ENCODE data around the gene CYTL1.
"Not testable (repeated sequence)": the region's sequence is repeated elsewhere in the genome, so short reads cannot be mapped to it uniquely, and the experiment has no call there.

The CYTL1 gene

DNA sequence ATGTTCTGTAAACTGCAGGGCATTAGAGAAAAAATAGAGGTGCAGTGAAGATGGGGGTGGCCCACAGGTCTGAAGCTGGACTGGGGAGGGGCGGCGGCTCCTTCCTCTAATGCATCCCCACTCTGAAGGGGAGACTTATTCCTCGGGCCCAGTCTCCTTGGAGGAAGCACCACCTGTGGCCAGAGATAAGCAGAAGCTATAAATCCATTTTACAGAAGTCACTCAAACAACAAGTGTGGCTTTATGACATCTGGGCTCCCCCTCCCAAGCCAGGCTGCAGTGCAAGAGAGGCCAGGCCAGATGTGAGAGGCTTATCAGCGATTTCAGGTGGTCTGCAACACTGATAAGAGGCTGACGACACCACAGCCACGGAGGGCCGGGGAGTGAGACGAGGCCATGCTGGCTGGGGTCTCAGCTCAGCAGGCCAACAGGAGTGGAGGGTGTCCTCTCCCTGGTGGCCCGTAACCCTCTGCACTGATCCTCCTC is 15.8 kb downstream of the CYTL1 start:
- DNase-seq (ENCODE audit: low read depth in 2 of 3, low spot score in 1 of 3), result no peak

DNA sequence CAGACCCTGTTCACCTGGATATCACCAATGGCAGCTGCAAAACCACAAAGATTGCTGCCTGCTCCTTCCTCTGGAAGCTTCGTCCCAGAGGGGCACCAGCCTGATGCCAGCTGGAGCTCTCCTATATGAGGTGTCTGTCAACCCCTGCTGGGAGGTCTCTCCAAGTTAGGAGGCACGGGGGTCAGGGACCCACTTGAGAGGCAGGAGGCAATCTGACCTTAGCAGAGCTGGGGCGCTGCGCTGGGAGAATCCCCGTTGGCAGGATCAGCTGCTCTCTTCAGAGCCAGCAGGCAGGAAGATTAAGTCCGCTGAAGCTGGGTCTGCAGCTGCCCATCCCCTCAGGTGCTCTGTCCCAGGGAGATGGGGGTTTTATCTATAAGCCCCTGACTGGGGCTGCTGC is 17.6 kb downstream of the CYTL1 start:
- DNase-seq (ENCODE audit: low read depth in 2 of 3, low spot score in 1 of 3), result not testable (repeated sequence)

DNA sequence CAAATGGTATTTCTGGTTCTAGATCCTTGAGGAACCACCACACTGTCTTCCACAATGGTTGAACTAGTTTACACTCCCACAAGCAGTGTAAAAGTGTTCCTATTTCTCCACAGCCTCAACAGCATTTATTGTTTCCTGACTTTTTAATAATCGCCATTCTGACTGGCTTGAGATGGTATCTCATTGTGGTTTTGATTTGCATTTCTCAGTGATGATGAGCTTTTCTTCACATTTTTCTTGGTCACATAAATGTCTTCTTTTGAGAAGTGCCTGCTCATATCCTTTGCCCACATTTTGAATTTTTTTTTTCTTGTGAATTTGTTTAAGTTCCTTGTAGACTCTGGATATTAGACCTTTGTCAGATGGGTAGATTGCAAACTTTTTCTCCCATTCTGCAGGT is 22.3 kb downstream of the CYTL1 start:
- DNase-seq (ENCODE audit: low read depth in 2 of 3, low spot score in 1 of 3), result not testable (repeated sequence)

DNA sequence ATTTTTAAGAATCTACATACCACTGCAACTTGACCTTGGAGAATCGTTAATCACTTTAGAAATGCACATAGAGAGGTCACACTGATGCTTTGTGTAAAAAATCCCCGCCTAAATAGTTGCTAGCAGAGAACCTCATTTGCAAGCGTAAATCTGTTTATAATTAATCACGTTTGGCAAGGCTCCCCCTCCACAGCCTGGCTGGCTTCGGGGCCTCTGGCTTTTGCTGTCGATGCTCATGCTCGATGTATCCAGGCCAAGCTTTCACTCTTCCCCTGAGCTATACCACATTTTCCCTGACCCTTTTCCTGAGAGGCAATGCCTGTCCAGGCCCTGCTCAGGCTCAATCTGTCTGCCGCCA is 23.4 kb downstream of the CYTL1 start:
- no peak for DNase-seq (ENCODE audit: low read depth in 2 of 3, low spot score in 1 of 3)

DNA sequence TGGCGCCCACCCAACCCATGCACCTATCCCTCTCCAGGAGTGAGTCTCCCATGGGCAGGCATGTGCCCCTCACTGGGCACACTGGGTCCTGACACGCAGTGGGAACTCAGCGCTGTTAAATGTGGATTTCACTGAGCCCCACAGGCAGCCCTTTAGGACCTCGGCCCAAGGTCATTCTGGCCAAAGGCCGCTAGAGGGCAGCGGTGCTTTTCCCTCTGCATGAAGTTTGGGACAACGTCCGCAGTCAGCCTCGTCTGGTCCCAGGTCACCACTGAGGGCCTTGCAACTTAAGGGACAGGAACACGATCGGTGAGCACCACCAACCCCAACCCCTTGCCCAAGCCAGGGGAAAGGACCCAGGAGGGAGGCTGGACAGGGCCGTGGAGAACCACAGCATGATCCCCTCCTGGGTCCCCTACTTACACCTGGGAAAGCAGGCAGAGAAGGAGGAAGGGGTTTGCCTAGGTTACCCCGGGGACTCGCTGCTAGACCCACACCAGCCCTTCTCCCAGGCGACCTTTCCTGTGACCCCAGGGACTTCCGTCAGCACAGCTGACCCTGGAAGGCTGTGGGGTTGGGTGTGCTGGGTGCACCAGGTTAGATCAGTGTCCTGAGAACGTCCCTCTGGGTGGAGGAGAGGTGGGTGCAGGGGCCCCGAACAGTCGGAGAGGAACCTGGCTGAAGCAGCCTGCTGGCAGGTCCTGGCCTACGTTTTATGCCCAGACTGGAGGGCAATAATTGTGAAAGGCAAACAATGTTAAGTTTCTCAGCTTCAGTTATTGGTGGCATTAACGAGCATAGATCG is 24.0 kb downstream of the CYTL1 start:
- DNase-seq (ENCODE audit: low read depth in 2 of 3, low spot score in 1 of 3), result peak; percentile 21 to 35 (median 28)

DNA sequence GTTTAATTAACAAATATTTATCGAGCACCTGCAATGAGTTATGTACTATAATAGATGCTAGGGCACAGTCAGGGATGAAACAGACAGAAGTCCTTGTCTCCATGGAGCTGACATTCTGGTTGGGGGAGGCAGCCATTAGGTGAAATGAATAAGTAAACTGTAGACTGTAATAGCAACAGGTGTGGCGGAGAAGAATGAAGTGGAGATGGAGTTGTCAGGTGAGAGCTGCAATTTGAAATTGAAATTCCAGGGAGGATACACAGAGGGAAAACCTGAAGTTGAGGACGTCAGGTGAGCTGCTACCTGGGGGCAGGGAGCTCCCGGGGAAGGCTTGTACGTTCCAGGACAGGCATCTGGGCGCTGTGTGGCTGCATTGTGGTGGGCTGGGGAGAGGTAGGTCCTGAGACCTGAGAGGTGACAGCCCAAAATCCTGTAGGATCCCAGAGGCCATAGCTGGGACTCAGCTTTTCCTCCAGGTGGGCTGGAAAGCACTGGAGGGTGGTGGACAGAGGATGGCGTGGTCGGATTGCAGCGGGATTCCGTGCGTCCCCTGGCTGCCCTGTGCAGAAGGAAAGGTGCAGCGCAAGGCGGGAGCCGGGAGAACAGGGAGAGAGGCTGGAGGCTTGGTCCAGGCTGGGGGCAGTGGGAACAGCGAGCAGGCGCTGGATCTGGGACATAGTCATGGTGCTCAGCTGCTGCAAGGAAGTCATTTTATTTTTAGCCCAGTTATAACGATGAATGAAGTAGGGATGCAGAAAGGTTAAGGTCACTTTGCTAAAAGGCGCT is 24.8 kb downstream of the CYTL1 start:
- DNase-seq (ENCODE audit: low read depth in 2 of 3, low spot score in 1 of 3), result no peak

DNA sequence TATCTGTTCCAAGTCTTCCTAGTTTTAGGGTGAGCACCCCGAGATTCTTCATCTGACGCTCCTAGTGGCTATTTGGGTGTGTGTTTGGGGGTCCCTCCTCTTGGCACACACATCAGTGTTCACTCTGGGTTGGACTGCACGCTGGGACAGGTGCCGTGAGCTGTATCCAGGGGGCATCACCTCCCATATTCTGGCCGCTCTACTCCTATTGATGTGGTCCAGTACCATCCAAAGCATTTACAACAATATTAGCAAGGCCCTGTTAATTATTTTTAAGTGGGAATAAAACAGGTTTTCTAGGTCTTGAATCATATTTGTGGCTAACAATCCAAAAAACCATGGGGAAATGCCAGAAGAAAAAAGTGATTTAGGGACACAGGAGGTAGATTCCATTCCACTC is 26.4 kb downstream of the CYTL1 start:
- no peak for DNase-seq (ENCODE audit: low read depth in 2 of 3, low spot score in 1 of 3)

DNA sequence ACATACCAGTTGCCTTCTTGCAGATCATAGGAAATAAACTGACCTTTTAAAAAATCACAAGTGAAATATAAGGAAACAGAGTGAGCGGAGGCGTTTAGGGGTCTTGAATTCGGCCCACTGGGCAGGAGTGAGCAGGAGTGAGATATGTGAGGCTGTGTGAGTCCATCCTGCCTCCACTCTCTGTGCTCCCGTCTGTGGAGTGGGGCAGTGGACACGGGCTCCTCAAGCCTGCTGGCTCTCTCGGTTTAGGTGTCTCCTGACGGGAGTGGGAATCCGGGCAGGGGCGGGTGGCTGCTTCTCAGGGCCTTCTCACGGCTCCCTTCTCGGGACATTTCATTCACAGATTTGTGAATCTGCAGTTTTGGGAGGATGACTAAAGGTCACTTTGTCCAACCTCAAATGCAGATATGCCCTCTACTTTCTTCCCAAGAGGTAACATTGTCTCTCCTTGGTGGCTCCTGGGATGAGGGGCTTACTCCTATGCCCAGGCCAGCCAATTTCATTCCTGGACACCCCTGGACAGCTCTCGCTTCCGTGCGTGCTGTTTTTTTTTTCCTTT is 27.6 kb downstream of the CYTL1 start:
- no peak for DNase-seq (ENCODE audit: low read depth in 2 of 3, low spot score in 1 of 3)

DNA sequence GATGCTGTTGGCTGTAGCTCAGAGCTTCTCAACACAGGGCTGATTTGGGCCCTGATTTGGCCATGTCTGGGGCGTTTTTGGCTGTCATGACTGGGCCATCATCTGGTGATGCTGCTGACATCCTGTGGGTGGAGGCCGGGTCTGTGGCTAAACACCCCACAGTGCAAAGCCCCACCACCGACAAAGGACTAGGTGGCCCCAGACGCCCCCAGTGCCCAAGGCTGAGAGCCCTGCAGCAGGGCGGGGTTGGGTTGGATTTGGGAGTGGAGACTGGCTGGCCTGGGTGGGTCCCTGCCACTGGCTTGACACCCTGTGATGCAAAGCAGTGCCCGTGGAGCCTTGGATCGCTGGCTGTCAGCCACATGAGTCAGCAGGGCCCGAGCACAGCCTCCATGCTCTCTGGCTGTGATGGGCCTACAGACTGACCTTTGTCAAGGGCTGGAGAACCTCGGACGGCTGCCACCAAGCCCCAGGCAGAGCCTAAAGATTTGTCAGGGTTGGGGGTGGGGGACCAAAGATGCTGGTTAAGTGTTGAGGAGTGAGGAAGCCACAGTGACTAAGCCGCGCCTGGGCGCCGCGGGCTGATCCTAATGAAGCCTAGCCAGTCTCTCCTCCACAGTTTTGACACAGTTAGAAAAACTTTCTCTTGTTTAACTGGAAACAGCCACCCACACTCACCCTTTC is 28.3 kb downstream of the CYTL1 start:
- DNase-seq (ENCODE audit: low read depth in 2 of 3, low spot score in 1 of 3), result no peak

DNA sequence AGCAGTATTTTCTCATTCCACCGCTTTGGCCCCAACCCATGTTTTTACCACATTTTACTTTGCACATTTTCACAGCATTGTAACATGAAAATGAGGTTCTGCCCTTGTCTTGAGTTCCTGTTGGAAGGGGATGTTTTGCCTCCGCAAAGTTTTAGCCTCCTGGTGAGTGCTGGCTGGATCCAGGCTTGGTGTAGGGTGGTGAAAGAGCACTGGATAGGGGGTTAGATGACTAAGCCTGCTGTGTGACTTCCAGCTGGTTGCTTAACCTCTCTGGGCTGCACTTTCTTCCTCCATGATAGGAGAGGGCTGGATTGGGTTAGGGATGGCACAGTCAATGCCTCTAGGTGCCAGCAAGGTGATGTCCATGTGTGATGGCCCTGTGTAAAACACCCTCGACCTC is 28.9 kb downstream of the CYTL1 start:
- no peak for DNase-seq (ENCODE audit: low read depth in 2 of 3, low spot score in 1 of 3)

DNA sequence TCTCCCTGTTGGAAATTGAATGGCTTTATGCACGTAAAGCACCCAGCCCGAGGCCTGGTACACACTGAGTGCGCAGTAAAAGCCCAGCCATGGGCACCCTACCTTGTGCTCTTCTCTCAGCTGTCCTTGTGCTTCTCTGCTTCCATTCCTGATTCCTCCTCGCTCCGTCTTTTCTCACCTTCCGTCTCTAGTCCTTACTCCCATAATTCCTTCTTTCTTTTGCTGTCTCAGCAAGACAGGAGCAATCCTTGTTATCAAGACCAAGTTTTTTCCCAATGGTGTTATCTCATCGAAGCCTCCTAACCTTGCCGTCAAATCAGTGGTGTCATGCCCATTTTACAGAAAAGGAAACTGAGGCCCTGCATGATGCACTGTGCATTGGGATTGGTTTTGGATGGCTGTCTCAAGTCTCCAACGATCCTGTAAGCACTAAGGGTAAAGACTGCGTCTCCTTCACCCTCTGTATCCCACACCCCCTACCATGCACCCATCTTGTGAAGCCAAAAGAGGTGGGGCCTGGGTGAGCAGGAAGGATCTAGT is 30.1 kb downstream of the CYTL1 start:
- DNase-seq (ENCODE audit: low read depth in 2 of 3, low spot score in 1 of 3), result no peak

DNA sequence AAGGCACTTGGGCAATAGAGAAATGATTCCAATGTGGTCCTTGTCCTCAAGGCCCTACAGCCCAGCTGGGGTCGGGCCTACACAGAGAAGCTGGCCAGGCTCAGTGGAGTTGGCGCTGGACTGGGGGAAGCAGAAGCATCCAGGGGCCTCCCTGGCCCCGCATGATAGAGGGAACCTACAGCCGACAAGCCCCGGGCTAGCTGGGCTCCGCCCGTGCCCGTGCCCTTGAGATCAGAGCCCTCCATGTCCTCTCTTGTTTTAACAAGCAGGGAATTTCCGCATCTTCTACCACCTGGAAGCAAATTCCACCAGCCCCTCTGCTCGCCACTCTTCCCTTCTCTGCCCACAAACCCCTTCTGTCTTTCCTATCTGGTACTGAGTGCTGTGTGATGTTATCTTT is 31.6 kb downstream of the CYTL1 start:
- no peak for DNase-seq (ENCODE audit: low read depth in 2 of 3, low spot score in 1 of 3)

DNA sequence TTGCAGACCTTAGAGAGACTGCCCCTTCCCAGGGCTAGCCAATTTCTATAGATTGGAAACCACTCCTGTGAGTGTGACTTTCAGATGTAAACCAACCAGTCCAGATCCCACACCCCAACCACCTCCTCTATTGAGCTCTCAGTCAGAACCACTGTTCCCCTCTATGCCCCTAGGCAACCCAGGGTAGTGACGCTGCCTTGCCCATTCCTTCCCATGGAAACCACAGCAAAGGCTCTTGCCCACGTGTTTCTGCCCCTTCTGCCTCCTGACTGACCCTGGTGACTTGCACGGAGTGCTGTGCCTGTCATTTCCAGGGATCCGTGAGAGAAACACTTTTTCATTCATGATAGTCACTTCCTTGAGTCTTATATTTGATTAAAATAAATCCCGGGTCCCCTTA is 32.4 kb downstream of the CYTL1 start:
- DNase-seq (ENCODE audit: low read depth in 2 of 3, low spot score in 1 of 3), result no peak

DNA sequence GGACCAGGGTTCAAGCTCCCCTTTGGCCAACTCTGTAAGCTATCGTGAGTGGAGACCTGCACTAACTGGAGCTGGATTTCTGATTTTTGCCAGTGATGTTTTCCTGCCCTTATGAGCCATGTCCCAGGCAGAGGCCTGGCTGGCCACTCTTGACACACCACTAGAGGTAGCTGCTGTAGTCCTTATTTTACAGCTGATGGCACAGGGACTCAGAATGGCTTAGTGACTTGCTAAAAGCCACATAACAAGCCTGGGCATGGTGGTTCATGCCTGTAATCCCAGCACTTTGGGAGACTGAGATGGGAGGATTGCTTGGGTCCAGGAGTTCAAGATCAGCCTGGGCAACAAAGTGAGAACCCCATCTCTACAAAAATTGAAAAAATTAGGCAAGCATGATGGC is 33.4 kb downstream of the CYTL1 start:
- no peak for DNase-seq (ENCODE audit: low read depth in 2 of 3, low spot score in 1 of 3)

DNA sequence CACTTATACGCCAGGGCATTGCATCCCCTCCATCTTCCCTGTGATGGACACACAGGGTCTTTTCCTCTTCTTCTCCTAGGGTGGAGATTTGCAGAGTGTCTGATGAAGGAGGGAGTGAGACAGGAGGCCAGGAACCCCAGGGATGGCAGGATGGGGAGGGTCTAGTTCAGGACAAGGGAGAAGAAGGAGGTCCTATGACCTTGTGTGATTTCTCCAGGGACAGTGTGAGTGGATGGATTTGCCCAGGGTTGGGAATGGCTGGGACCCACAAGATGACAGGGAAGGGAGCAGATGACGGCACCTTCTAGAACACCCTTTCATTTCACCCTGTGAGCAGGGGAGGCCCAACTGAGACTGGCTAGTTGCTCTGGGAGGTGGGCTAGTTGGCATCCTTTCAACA is 34.2 kb downstream of the CYTL1 start:
- DNase-seq (ENCODE audit: low read depth in 2 of 3, low spot score in 1 of 3), result no peak

DNA sequence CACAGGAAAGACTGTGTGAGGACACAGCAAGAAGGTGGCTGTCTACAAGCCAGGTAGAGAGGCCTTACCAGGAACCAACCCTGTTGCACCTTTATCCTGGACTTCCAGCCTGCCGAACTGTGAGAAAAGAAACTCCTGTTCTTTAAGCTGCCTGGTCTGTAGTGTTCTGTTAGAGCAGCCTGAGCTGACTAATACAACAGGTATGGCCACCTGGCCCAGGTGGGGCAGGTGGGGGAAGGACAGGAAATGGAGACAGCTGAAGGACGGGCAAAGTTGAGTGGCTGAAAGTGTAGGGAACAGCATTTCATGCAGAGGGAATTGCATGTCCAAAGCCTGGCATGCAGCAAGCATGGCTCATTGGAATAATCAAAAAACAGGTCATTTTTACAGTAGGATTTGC is 35.1 kb downstream of the CYTL1 start:
- DNase-seq (ENCODE audit: low read depth in 2 of 3, low spot score in 1 of 3), result no peak

DNA sequence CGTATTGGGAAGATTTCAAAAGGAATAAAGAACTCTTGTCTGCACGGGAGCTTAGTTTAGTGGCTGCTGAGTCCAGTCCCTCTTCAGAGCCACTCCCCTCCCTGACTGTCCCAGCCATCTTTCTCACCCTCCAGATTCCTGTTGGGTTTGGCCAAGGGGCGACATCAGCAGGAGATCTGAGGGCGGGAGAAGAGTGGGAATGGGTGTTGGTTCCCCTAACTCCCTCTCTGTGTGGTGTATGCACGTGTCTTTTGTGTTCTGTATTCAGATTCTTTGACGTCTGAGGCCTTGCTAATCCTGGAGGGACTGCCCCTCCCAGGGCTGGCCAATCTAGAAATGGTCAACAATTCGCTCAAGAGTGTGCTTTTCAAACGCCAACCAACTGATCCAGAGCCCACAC is 37.4 kb downstream of the CYTL1 start:
- DNase-seq (ENCODE audit: low read depth in 2 of 3, low spot score in 1 of 3), result no peak

DNA sequence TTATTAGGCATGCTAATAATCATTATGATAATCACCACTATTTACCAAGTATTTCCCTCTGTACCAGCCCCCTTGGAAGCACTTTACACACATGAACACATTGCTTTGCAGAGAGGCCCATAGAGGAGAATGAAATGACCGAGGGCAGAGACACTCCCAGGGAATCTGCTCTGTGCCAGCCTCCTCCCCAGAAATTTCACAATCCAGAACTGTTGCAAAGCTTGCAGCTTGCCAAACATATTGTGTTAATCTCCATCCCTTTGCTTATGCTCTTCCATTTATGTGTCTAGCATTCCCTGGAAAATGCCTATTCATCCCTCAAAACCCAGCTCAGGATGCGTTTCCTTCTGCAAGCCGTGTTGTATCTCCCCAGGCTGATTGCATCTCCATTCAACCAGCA is 37.8 kb downstream of the CYTL1 start:
- DNase-seq (ENCODE audit: low read depth in 2 of 3, low spot score in 1 of 3), result no peak

DNA sequence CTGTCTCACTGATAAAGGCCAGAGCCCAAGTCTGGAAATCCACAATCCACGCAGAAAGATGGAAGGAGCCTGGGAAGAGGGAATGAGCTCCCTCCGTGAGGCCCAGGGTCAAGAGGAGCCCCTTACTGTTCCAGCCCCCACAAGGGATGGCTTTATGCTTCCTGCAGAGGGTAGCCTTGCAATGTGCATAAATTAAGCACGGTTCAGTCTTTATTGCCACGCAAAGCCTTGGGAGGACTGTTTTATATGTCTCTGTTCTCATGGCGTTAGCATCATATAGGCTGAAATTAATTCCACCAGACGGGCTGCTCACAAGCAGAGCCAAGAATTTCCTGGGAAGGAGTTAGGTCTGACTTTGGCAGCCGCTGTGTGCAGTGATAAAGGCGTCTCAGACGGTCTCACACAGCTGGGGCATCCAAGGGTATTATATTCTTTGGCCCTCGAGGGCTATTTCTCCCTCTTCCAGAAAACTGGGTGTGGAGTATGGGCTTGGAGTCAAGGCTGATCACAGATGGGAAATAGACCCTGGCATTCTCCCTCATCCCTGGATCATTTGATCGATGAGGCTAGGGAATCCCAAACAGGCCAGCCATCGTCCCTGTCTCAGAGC is 38.5 kb downstream of the CYTL1 start:
- DNase-seq (ENCODE audit: low read depth in 2 of 3, low spot score in 1 of 3), result no peak

DNA sequence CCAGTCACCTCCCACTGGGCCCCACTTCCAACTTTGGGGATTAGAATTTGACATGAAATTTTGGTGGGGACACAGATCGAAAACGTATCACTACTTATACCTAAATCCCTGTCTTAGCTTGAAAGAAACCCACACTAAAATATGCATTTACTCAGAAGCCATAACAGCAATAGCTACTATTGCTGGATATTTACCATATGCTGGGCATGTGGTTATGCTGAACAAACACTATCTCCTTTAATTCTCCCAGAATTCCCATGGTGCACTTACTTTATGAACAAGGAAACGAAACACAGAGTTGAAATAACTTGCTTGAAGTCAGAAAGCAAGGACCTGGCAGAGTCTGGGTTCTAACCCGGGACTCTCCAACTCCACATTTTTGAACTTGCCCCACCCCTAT is 39.3 kb downstream of the CYTL1 start:
- DNase-seq (ENCODE audit: low read depth in 2 of 3, low spot score in 1 of 3), result no peak

DNA sequence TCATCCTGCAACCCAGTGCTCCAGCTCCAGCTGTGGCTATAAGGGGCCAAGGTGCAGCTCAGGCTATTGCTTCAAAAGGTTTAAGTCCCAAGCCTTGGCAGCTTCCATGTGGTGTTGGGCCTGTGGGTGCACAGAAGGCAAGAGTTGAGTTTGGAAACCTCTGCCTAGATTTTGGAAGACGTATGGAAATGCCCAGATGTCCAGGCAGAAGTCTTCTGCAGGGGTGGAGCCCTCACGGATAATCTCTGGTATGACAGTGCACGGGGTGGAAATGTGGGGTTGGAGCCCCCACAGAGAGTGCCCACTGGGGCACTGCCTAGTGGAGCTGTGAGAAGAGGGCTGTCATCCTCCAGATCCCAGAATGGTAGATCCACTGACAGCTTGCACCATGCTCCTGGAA is 44.5 kb downstream of the CYTL1 start:
- DNase-seq (ENCODE audit: low read depth in 2 of 3, low spot score in 1 of 3), result no peak
